Measurements from ENCODE around the gene PARD3B.
"Not testable (repeated sequence)": the region's sequence is repeated elsewhere in the genome, so short reads cannot be mapped to it uniquely, and the experiment has no call there.

- TF ChIP-seq POLR2AphosphoS5 (IDR thresholded peaks at IDR 0.05; ENCODE audit: low read depth); CTCF (conservative IDR thresholded peaks at IDR 0.05; ENCODE audit: low read depth in 2 of 2); EZH2phosphoT487 (IDR thresholded peaks at IDR 0.05; ENCODE audit: unreplicated experiment); JUNB (IDR thresholded peaks at IDR 0.05; ENCODE audit: unreplicated experiment); EZH2 (IDR thresholded peaks at IDR 0.05; ENCODE audit: low read depth, unreplicated experiment); ZNF462 (CRISPR knock-in tag; IDR thresholded peaks at IDR 0.05); REST (IDR thresholded peaks at IDR 0.05; ENCODE audit: unreplicated experiment); STAT1 (IDR thresholded peaks at IDR 0.05; ENCODE audit: unreplicated experiment): not testable (repeated sequence)
Observed at GRCh38 chr2:205493528-205493927, 948.3 kb downstream of the PARD3B start.
